Ectodermal cell (in vitro differentiated cells): ENCODE results near the gene ESPNL.

Experiments
- H3K27ac ChIP-seq: 2 replicates; pipeline ENCODE4 v1.7.0; 2013; ENCODE audit warnings: mild to moderate bottlenecking, low read depth, low read length; ENCODE audit not compliant: insufficient read depth, poor library complexity, severe bottlenecking
- H3K27me3 ChIP-seq: 2 replicates; pipeline ENCODE4 v1.7.0; 2013; ENCODE audit warnings: mild to moderate bottlenecking, low read length; ENCODE audit not compliant: insufficient read depth, control insufficient read depth, poor library complexity, severe bottlenecking
- H3K36me3 ChIP-seq: one replicate; pipeline ENCODE4 v1.7.0; 2013; ENCODE audit warnings: low read length; ENCODE audit not compliant: control insufficient read depth, insufficient read depth
- H3K4me1 ChIP-seq: one replicate; pipeline ENCODE4 v1.7.0; 2013; ENCODE audit warnings: low read length; ENCODE audit not compliant: control insufficient read depth, insufficient read depth
- H3K4me3 ChIP-seq: 2 replicates; pipeline ENCODE4 v1.7.0; 2013; ENCODE audit warnings: low read depth, low read length, control low read depth; ENCODE audit not compliant: insufficient read depth
- H3K9me3 ChIP-seq: 2 replicates; pipeline ENCODE4 v1.7.0; 2013; ENCODE audit warnings: mild to moderate bottlenecking, low read length, moderate library complexity; ENCODE audit not compliant: control insufficient read depth
- WGBS, 2 experiments: methylation state at CpG; one replicate each; pipeline ENCODE4 v1.1.7; 2013; ENCODE audit warnings: missing lambda C conversion rate in 2 of 2; 5-methylcytosine and 5-hydroxymethylcytosine counted together

ESPNL gene

DNA sequence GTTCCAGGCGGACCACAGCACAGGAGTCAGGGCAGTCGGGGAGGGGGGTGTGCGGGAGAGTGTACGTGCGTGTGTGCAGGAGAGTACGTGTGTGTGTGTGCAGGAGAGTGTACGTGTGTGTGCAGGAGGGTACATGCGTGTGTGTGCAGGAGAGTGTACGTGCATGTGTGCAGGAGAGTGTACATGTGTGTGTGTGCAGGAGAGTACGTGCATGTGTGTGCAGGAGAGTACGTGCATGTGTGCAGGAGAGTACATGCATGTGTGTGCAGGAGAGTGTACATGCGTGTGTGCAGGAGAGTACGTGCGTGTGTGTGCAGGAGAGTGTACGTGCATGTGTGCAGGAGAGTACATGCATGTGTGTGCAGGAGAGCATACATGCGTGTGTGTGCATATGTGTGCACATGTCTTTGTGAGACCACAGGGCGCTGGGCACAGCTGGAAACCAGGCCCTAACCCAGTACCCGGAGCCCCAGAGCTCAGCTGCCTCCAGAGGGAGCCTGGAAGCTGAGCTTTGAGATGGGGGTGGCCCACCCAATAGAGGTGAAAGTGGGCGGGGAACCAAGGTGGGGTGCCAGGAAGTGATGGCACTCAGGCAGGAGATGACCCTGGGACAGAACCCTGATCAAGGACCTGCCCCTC is 24.5 kb downstream of the ESPNL start:
- peaks cover 8% of the 10 kb centered on the region for H3K4me1 ChIP-seq
- H3K9me3 ChIP-seq, result no peaks in the 10 kb centered on the region
- 95 to 96% methylated on average over 19 of the region's 19 CpGs for WGBS, 2 experiments
- no peaks in the 10 kb centered on the region for H3K27me3 ChIP-seq
- no peaks in the 10 kb centered on the region for H3K36me3 ChIP-seq
- no peak overlapping the region for H3K4me3 ChIP-seq
- H3K27ac ChIP-seq, result no peak overlapping the region

DNA sequence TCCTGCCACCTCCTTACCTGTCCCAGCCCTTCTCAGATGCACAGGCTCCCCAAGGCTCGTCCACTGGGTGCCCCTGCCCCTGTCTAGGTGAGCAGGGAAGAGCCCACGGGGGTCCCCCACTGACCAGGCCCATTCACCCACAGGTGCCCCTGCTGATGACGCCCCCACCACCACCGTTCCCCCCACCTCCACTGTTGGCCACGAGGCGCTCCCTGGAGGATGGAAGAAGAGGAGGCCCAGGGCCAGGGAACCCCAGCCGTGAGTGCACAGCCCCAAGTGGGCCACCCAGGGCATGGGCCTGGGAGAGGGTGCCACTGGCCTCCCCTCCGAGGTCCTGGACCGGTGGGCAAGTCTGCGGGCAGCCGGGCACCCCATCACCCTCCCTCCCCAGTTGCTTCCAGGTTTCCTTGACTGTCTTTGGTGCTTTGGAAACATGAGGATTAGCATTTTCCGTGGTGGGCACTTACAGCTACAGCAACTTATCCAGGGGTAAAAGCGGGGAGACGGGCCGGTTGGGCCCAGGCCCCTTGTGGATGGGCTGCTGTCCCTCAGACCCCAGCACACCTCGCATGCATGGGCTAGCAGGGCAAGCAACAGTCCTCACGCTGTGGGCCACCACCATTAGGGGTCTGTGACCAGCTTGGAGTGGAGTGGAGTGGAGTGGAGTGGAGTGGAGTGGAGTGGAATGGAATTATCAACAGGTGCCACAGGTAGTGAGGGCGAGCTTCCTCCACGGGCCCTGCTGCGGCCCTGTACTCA is 25.2 kb downstream of the ESPNL start:
- Histone ChIP-seq H3K36me3 (no peaks in the 10 kb centered on the region), H3K4me1 (peaks cover 4% of the 10 kb centered on the region), H3K4me3 (no peak overlapping the region), H3K9me3 (no peaks in the 10 kb centered on the region), H3K27ac (no peak overlapping the region), H3K27me3 (no peaks in the 10 kb centered on the region)
- 92 to 94% methylated on average over 20 of the region's 20 CpGs for WGBS, 2 experiments

DNA sequence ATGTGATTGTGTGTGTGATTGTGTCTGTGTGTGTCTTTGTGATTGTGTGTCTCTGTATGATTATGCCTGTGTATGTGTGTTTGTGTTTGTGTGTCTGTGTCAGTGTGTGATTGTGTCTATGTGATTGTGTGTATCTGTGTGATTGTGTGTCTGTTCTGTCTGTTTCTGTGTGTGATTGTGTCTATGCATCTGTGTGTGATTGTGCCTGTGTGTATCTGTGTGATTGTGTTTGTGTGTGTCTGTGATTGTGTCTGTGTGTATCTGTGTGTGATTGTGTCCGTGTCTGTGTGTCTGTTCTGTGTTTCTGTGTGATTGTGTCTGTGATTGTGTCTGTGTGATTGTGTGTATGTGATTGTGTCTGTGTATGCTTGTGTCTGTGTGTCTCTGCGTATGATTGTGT is 26.2 kb downstream of the ESPNL start:
- no peak overlapping the region for H3K4me3 ChIP-seq
- no peak overlapping the region for H3K27ac ChIP-seq
- 83 to 97% methylated on average over 2 of the region's 2 CpGs for WGBS, 2 experiments
- no peaks in the 10 kb centered on the region for H3K36me3 ChIP-seq
- H3K9me3 ChIP-seq, result no peaks in the 10 kb centered on the region
- no peaks in the 10 kb centered on the region for H3K4me1 ChIP-seq
- no peaks in the 10 kb centered on the region for H3K27me3 ChIP-seq

DNA sequence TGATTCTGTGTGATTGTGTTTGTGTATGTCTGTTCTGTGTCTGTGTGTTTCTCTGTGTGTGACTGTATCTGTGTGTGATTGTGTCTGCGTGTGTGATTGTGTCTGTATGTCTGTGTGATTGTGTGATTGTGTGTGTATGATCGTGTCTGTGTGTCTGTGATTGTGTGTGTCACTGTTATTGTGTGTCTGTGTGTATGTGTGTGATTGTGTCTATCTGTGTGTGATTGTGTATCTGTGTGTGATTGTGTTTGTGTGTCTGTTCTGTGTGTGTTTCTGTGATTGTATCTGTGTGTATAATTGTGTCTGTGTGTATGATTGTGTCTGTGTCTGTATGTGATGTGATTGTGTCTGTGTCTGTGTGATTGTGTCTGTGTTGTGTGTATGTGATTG is 26.6 kb downstream of the ESPNL start:
- WGBS, 2 experiments, result 90 to 93% methylated on average over 2 of the region's 2 CpGs
- Histone ChIP-seq H3K4me1 (no peaks in the 10 kb centered on the region), H3K36me3 (no peaks in the 10 kb centered on the region), H3K4me3 (no peak overlapping the region), H3K27ac (no peak overlapping the region), H3K9me3 (no peaks in the 10 kb centered on the region), H3K27me3 (no peaks in the 10 kb centered on the region)

DNA sequence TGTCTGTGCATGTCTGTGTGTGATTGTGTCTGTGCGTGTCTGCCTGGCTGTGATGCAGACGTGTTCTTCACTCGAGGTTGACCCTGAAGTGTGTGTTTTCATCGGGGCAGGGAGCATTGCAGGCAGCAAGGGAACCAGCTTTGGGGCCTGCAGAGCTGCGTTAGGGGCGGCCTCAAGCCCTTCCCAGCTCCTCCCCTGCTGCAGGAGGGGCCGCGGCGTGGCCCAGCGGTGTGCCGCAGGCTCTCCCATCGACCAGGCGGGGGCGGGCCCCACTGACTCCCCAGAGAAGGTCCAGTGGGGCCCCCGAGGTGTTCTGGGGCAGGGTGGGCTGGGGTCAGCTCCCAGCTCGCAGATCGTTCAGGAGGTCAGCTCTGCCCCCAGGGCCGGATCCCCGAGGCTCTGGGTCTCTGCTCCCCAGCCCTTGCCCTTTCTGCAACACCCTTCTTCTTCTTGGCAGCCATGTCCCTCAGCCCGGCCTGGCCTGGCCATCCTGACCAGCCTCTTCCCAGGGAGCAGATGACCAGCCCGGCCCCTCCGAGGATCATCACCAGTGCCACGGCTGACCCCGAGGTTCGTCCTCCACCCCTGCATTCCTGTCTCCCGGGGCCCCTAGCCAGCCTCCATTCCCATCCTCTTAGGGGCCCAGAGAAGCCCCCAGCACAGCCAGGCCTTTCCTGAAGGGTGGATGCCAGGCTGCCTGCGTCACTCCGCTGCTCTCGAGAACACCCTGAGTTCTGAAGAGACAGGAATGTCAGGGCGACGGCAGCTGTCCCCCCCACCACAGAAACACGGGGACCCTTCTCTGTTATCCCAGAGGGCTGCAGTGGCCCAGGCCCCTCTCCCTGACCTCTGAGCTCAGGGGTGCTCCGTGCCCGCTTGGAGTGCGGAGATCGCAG is 27.3 kb downstream of the ESPNL start:
- no peak overlapping the region for H3K27ac ChIP-seq
- no peaks in the 10 kb centered on the region for H3K4me1 ChIP-seq
- H3K27me3 ChIP-seq, result no peaks in the 10 kb centered on the region
- no peak overlapping the region for H3K4me3 ChIP-seq
- WGBS, 2 experiments, result 74% methylated on average over 36 of the region's 36 CpGs
- no peaks in the 10 kb centered on the region for H3K9me3 ChIP-seq
- H3K36me3 ChIP-seq, result no peaks in the 10 kb centered on the region

DNA sequence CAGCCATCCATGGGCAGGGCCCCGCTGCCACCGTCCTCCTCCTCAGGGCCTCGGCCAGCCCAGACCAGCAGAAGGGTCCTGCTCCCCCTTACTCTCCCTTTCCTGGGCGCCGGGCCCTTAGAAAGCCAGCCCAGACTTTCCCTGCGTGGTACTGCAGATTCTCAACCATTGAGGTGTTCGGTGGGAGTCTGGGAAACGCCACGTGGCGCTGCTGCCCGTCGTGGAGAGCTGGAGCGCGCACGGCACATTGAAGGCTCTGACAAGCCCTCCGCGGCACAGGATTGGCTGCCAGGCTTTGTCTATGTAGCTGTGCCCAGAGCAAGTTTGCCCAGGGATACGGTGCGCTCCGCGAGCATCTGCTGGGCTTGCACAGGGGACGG is 27.9 kb downstream of the ESPNL start:
- WGBS, 2 experiments, result 93 to 96% methylated on average over 22 of the region's 22 CpGs
- H3K27me3 ChIP-seq, result no peaks in the 10 kb centered on the region
- H3K9me3 ChIP-seq, result no peaks in the 10 kb centered on the region
- H3K36me3 ChIP-seq, result no peaks in the 10 kb centered on the region
- H3K4me1 ChIP-seq, result no peaks in the 10 kb centered on the region
- no peak overlapping the region for H3K27ac ChIP-seq
- no peak overlapping the region for H3K4me3 ChIP-seq

DNA sequence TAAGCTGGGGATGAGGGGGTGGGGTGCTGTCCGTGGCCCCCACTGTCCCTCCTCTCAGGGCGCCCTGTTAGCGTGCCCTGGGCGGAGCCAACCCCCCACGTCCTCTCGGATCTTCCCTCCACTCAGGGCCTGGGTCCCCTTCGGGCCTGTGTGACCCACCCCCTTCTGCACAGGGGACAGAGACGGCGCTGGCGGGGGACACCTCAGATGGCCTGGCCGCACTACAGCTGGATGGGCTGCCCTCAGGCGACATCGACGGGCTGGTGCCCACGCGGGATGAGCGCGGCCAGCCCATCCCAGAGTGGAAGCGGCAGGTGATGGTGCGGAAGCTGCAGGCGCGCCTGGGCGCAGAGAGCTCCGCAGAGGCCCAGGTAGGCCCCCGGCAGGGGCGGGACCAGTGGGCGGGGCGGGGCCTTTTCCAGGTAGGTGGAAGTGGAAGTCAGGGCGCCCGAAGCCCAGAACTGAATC is 28.4 kb downstream of the ESPNL start:
- Histone ChIP-seq H3K36me3 (no peaks in the 10 kb centered on the region), H3K4me3 (no peak overlapping the region), H3K4me1 (no peaks in the 10 kb centered on the region), H3K9me3 (no peaks in the 10 kb centered on the region), H3K27ac (no peak overlapping the region), H3K27me3 (no peaks in the 10 kb centered on the region)
- WGBS, 2 experiments, result 90 to 91% methylated on average over 30 of the region's 30 CpGs

DNA sequence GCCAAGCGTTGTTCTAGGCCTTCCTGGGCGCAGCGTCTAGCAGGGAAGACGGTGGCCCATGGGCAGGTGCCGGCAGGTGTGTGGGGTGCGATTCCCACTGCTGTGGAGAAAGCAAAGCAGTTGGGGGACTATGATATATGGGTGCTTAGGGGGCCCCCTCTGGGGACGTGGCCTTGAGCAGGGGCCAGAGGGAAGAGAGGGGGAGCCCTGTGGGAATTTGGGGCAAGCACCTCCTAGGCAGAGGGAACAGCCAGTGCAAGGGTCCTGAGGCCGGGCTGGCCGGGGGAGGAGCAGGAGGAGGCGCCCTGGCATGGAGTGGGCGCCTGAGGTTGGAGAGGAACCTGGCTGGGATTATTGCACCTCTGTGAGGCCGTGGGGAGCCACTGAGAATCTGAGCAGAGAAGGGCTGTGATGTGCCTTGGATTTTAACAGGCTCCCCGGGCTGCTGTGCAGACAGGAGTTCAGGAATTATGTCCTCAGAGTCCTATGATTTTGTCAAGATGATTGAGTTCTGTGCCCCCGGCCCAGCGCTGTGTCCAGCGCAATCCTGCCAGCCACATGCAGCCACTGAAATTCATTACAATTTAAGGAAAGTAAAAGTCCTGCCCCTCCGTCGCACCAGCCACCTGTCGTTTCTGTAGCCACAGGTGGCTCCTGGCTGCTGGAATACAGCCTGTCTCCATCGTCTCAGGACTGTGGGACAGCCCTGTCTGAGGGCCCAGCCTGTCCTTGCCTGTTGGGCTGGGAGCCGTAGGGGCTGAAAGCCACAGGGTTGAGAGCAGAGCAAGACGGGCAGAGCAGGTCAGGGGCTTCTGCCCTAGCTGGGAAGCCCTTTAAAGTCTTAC is 29.2 kb downstream of the ESPNL start:
- Histone ChIP-seq H3K9me3 (no peaks in the 10 kb centered on the region), H3K27me3 (no peaks in the 10 kb centered on the region), H3K36me3 (no peaks in the 10 kb centered on the region), H3K4me1 (no peaks in the 10 kb centered on the region), H3K27ac (no peak overlapping the region), H3K4me3 (no peak overlapping the region)
- WGBS, 2 experiments, result 94% methylated on average over 22 of the region's 22 CpGs

DNA sequence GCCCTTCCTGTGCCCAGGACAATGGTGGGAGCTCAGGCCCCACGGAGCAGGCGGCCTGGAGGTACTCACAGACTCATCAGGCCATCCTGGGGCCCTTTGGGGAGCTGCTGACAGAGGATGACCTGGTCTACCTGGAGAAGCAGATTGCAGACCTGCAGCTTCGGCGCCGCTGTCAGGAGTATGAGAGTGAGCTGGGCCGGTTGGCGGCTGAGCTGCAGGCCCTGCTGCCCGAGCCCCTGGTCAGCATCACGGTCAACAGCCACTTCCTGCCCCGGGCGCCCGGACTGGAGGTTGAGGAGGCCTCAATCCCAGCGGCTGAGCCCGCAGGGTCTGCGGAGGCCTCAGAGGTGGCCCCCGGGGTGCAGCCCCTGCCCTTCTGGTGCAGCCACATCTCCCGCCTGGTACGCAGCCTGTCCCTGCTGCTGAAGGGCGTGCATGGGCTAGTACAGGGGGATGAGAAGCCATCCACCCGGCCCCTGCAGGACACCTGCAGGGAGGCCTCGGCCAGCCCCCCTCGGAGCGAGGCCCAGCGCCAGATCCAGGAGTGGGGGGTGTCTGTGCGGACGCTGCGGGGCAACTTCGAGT is 30.1 kb downstream of the ESPNL start:
- Histone ChIP-seq H3K36me3 (no peaks in the 10 kb centered on the region), H3K4me1 (no peaks in the 10 kb centered on the region), H3K9me3 (no peaks in the 10 kb centered on the region), H3K27me3 (no peaks in the 10 kb centered on the region), H3K4me3 (no peak overlapping the region), H3K27ac (no peak overlapping the region)
- 93 to 94% methylated on average over 28 of the region's 28 CpGs for WGBS, 2 experiments
